Measurements from ENCODE around the gene B9D2.

B9D2 gene

GRCh38 chr19:41308450-41309179, 55.3 kb downstream of the B9D2 start:
- DNase-seq: peak; percentile 89

- no peak for DNase-seq
Measured at GRCh38 chr19:41307954-41308449, 55.9 kb downstream of the B9D2 start.

DNA sequence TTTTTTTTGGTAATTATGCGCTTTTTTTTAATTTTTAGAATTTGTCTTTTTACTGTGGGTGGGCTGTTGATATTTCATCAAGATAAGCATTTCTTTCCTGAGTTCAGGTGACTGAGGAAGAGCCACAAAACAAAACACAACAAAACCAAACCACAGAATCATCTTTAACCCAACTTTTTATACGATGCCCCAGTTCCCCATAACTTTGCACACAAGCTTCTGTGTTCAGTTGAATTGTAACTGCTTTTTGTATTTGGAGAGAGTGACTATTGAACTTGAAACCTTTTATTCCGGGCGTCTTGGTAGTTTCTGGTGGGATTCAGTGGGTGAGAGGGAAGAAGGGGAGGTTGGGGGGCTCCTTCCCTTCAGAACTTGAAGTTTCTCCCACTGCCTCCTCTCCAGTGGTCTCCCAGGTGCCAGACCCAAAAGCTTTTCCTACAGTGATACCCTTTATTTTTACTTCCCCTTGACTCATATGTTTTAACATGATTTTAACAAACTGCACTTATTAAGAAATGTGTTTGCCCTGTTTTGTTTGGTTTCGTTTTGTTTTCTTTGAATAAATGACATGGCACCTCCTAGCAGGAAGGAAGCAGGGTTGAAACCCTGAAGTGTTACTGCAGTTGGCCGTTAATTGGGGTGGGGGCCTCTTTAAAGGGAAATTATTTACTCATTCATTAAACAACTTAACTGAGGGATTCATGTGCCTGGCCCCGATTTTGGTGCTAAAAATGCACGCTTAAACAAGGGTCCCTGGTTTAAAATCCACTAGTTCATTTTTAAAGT, 56.7 kb downstream of the B9D2 start:
- DNase-seq: no peak

- no peak for DNase-seq
Measured at GRCh38 chr19:41305927-41306793, 57.8 kb downstream of the B9D2 start.

DNA sequence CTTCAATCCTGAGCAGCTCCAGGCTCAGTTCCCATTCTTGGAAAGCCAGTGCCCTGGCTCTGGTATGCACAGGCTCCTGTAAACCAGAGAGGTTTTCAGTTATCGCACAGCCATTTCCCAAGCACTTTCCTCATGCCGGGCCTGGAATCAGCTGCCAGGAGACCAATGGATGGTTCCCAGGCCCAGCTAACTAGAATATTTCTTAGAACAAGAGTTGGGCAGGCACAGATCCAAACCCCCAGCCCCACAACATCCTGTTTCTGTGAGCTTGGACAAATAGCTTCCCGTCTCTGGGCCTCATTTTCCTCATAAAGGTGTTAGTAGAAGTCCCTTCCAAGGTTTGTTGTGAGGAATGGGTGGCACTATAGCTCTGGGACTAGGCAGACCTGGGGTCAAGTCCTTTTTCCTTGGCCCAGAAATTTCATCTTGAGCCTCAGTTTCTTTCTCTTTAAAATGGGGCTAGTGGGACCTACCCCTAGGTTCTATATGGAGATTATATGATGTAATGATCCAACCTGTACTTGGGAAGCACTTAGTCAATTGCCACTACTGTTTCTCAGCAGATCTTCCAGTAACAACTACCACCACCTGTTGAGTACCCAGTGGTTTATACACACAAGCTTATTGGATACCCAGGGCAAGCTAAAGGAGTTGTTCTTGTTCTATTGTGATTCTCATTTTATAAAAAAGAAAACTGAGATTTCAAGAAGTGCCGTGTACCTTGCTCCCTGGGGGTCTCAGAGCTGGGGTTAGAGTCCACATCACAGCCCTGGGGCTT, 59.1 kb downstream of the B9D2 start:
- DNase-seq: no peak
